Mesodermal cell (in vitro differentiated cells): ENCODE measurements around the gene STX17. TPM values are rescaled to one million over a fixed set of nuclear protein-coding genes. Genes with fewer than 3 reads are reported as not detected.
"Not testable (repeated sequence)": the region's sequence is repeated elsewhere in the genome, so short reads cannot be mapped to it uniquely, and the experiment has no call there.

Experiments used
- H3K27ac ChIP-seq: 2 replicates; pipeline ENCODE4 v1.7.0; 2013; ENCODE audit warnings: mild to moderate bottlenecking, low read depth, low read length, moderate library complexity; ENCODE audit not compliant: severe bottlenecking
- H3K36me3 ChIP-seq: 2 replicates; pipeline ENCODE4 v1.7.1; 2013; ENCODE audit warnings: mild to moderate bottlenecking, low read length, moderate library complexity; ENCODE audit not compliant: control insufficient read depth, insufficient read depth
- H3K4me1 ChIP-seq: one replicate; pipeline ENCODE4 v1.7.1; 2013; ENCODE audit warnings: mild to moderate bottlenecking, low read length; ENCODE audit not compliant: insufficient read depth, control insufficient read depth, poor library complexity, severe bottlenecking
- H3K4me3 ChIP-seq: 2 replicates; pipeline ENCODE4 v1.7.0; 2013; ENCODE audit warnings: low read length, control low read depth, mild to moderate bottlenecking; ENCODE audit not compliant: insufficient read depth, poor library complexity, severe bottlenecking; ENCODE audit errors: extremely low read depth
- H3K9me3 ChIP-seq: 2 replicates; pipeline ENCODE4 v1.7.1; 2013; ENCODE audit warnings: mild to moderate bottlenecking, low read length, moderate library complexity; ENCODE audit not compliant: control insufficient read depth
- WGBS, 2 experiments: methylation state at CpG; one replicate each; pipeline ENCODE4 v1.1.5; 2013; ENCODE audit warnings: missing lambda C conversion rate in 2 of 2; ENCODE audit not compliant: insufficient coverage in 2 of 2; 5-methylcytosine and 5-hydroxymethylcytosine counted together
- polyA plus RNA-seq, 2 experiments: library from polyadenylated mRNA; stranded (reverse); fragments of 50-300 nt; gene quantifications; one replicate each; pipeline ENCODE4 v1.2.3, GENCODE V29; 2013

STX17 gene
- polyA plus RNA-seq (2013, experiment 1 of 2) = 18.0 TPM
- 17.8 TPM for polyA plus RNA-seq (2013, experiment 2 of 2)

GRCh38 chr9:99906403-99907207 lies at the start of gene STX17:
STX17 (plus strand) TSS chr9:99906654; CDS start chr9:99915240, 8,586 bp downstream.
- WGBS, 2 experiments = 1% methylated on average over 45 to 63 of the region's 76 CpGs
- H3K27ac ChIP-seq = peak within 1 kb of the TSS; percentile 72
- H3K36me3 ChIP-seq = no peaks in the 10 kb centered on the region
- no peaks in the 10 kb centered on the region for H3K9me3 ChIP-seq
- H3K4me3 ChIP-seq = peak within 1 kb of the TSS; percentile 66
- H3K4me1 ChIP-seq = no peaks in the 10 kb centered on the region

- not testable (repeated sequence) for H3K27ac ChIP-seq, H3K4me3 ChIP-seq, H3K9me3 ChIP-seq, H3K4me1 ChIP-seq, H3K36me3 ChIP-seq
- no CpG with 5 or more reads among the region's 3 CpGs for WGBS, 2 experiments
Observed at GRCh38 chr9:99857576-99857975, 48.9 kb upstream of the STX17 start.

GRCh38 chr9:99858087-99858486 lies 48.4 kb upstream of the STX17 start:
- H3K36me3 ChIP-seq = no peaks in the 10 kb centered on the region
- no peak overlapping the region for H3K4me3 ChIP-seq
- 100% methylated on average over 3 of the region's 3 CpGs for WGBS, 2 experiments
- no peak overlapping the region for H3K27ac ChIP-seq
- H3K4me1 ChIP-seq = peaks cover 3% of the 10 kb centered on the region
- no peaks in the 10 kb centered on the region for H3K9me3 ChIP-seq

GRCh38 chr9:99859243-99859980 lies 47.0 kb upstream of the STX17 start:
- Histone ChIP-seq H3K27ac (no peak overlapping the region), H3K36me3 (no peaks in the 10 kb centered on the region), H3K4me1 (peaks cover 3% of the 10 kb centered on the region), H3K4me3 (no peak overlapping the region), H3K9me3 (no peaks in the 10 kb centered on the region)
- WGBS, 2 experiments = 63% methylated on average over 1 of the region's 5 CpGs; no CpG with 5 or more reads in 1 of the 2 experiments

GRCh38 chr9:99860266-99860665 lies 46.2 kb upstream of the STX17 start:
- H3K9me3 ChIP-seq = no peaks in the 10 kb centered on the region
- no peak overlapping the region for H3K4me3 ChIP-seq
- peaks cover 3% of the 10 kb centered on the region for H3K4me1 ChIP-seq
- H3K36me3 ChIP-seq = no peaks in the 10 kb centered on the region
- H3K27ac ChIP-seq = no peak overlapping the region
- no CpG with 5 or more reads among the region's 1 CpG for WGBS, 2 experiments

- H3K4me3 ChIP-seq = no peak overlapping the region
- no peak overlapping the region for H3K27ac ChIP-seq
- peaks cover 5% of the 10 kb centered on the region for H3K4me1 ChIP-seq
- no peaks in the 10 kb centered on the region for H3K36me3 ChIP-seq
- 100% methylated on average over 1 of the region's 2 CpGs; no CpG with 5 or more reads in 1 of the 2 experiments for WGBS, 2 experiments
- H3K9me3 ChIP-seq = no peaks in the 10 kb centered on the region
Observed at GRCh38 chr9:99863955-99864354, 42.5 kb upstream of the STX17 start.

GRCh38 chr9:99866398-99866797 lies 40.1 kb upstream of the STX17 start:
- no peaks in the 10 kb centered on the region for H3K36me3 ChIP-seq

GRCh38 chr9:99867536-99867935 lies 38.9 kb upstream of the STX17 start:
- Histone ChIP-seq H3K9me3 (no peaks in the 10 kb centered on the region), H3K4me1 (peaks cover 23% of the 10 kb centered on the region), H3K36me3 (no peaks in the 10 kb centered on the region), H3K27ac (no peak overlapping the region), H3K4me3 (no peak overlapping the region)
- 80% methylated on average over 1 of the region's 3 CpGs; no CpG with 5 or more reads in 1 of the 2 experiments for WGBS, 2 experiments

More at GRCh38 chr9:99866398-99866797, 40.1 kb upstream of the STX17 start:
- H3K4me3 ChIP-seq = no peak overlapping the region
- 50 to 94% methylated on average over 2 of the region's 2 CpGs for WGBS, 2 experiments
- H3K4me1 ChIP-seq = peaks cover 23% of the 10 kb centered on the region
- no peak overlapping the region for H3K27ac ChIP-seq
- no peaks in the 10 kb centered on the region for H3K9me3 ChIP-seq

- Histone ChIP-seq H3K9me3 (no peaks in the 10 kb centered on the region), H3K27ac (no peak overlapping the region), H3K4me3 (no peak overlapping the region), H3K36me3 (no peaks in the 10 kb centered on the region), H3K4me1 (peaks cover 23% of the 10 kb centered on the region)
Observed at GRCh38 chr9:99867968-99868367, 38.5 kb upstream of the STX17 start.

- H3K4me1 ChIP-seq = peaks cover 27% of the 10 kb centered on the region
- no peaks in the 10 kb centered on the region for H3K36me3 ChIP-seq
- WGBS, 2 experiments = 94 to 100% methylated on average over 2 of the region's 2 CpGs
- H3K9me3 ChIP-seq = no peaks in the 10 kb centered on the region
- no peak overlapping the region for H3K4me3 ChIP-seq
- no peak overlapping the region for H3K27ac ChIP-seq
Observed at GRCh38 chr9:99868845-99869244, 37.6 kb upstream of the STX17 start.

- Histone ChIP-seq H3K4me1 (peaks cover 33% of the 10 kb centered on the region), H3K9me3 (no peaks in the 10 kb centered on the region), H3K36me3 (no peaks in the 10 kb centered on the region), H3K27ac (peak overlapping the region; percentile 31), H3K4me3 (no peak overlapping the region)
- 64 to 73% methylated on average over 5 of the region's 5 CpGs for WGBS, 2 experiments
Observed at GRCh38 chr9:99870126-99870525, 36.3 kb upstream of the STX17 start.
